Fibroblast of peridontal ligament (primary cell): Measurements from ENCODE around the gene CHD5.
"Not testable (repeated sequence)": the region's sequence is repeated elsewhere in the genome, so short reads cannot be mapped to it uniquely, and the experiment has no call there.

Experiments
- DNase-seq: peaks from one replicate; pipeline ENCODE4 v3.0.0-alpha.2; 2010; ENCODE audit errors: extremely low read depth

Gene CHD5

GRCh38 chr1:6065093-6065858, 114.8 kb downstream of the CHD5 start:
- no peak for DNase-seq

- DNase-seq, result not testable (repeated sequence)
These were observed 116.5 kb downstream of the CHD5 start for GRCh38 chr1:6063532-6064053.

GRCh38 chr1:6062670-6063069, 117.5 kb downstream of the CHD5 start:
- no peak for DNase-seq

- no peak for DNase-seq
These were observed 120.3 kb downstream of the CHD5 start for GRCh38 chr1:6059866-6060265.

- no peak for DNase-seq
These were observed 122.8 kb downstream of the CHD5 start for GRCh38 chr1:6057170-6057845.

- DNase-seq, result no peak
These were observed 123.6 kb downstream of the CHD5 start for GRCh38 chr1:6056572-6056948.

GRCh38 chr1:6054596-6054995, 125.5 kb downstream of the CHD5 start:
- DNase-seq, result no peak

- DNase-seq, result no peak
These were observed 126.9 kb downstream of the CHD5 start for GRCh38 chr1:6053206-6053546.

GRCh38 chr1:6052543-6053205, 127.4 kb downstream of the CHD5 start:
- peak; percentile 73 for DNase-seq
